Coronary artery (tissue), 2 donors: ENCODE measurements around the gene FYN.
"Not testable (repeated sequence)": the region's sequence is repeated elsewhere in the genome, so short reads cannot be mapped to it uniquely, and the experiment has no call there.

Source experiments
- DNase-seq: peaks from one replicate; pipeline ENCODE4 v3.0.0-alpha.2; 2017; ENCODE audit warnings: low spot score
- H3K27ac ChIP-seq, 2 donors: fragments of 200-600 bp; sonication (generic); one replicate each; pipeline ENCODE4 v1.5.1; 2016 to 2019
- H3K4me3 ChIP-seq: fragments of 200-600 bp; sonication (generic); 2 replicates; pipeline ENCODE4 v1.5.1; 2016; ENCODE audit warnings: mild to moderate bottlenecking, moderate library complexity
- CTCF ChIP-seq: fragments of 200-600 bp; sonication (generic); IDR thresholded peaks from one replicate; pipeline ENCODE4 v1.5.1; 2019; ENCODE audit warnings: antibody characterized with exemption

FYN gene

GRCh38 chr6:111837007-111837406, 36.2 kb downstream of the FYN start:
- H3K27ac ChIP-seq, result no peak overlapping the region
- no peak overlapping the region for H3K4me3 ChIP-seq

GRCh38 chr6:111835807-111836206, 37.4 kb downstream of the FYN start:
- H3K27ac ChIP-seq, result no peak overlapping the region
- H3K4me3 ChIP-seq, result no peak overlapping the region
- no peak for DNase-seq
- TF ChIP-seq CTCF, result no peak

More at GRCh38 chr6:111837007-111837406, 36.2 kb downstream of the FYN start:
- TF ChIP-seq CTCF, result no peak
- DNase-seq, result no peak

GRCh38 chr6:111835398-111835797, 37.9 kb downstream of the FYN start:
- H3K4me3 ChIP-seq, DNase-seq, H3K27ac ChIP-seq: not testable (repeated sequence)

GRCh38 chr6:111834356-111834755, 38.9 kb downstream of the FYN start:
- no peak for TF ChIP-seq CTCF
- DNase-seq, result no peak
- H3K4me3 ChIP-seq, result no peak overlapping the region
- H3K27ac ChIP-seq, result no peak overlapping the region

- peak overlapping the region in 1 of 2 donors; percentile 4 for H3K27ac ChIP-seq
- no peak for TF ChIP-seq CTCF
- no peak for DNase-seq
- H3K4me3 ChIP-seq, result peak overlapping the region; percentile 26
Measured at GRCh38 chr6:111832833-111833418, 40.3 kb downstream of the FYN start.

- no peak for TF ChIP-seq CTCF
- Histone ChIP-seq H3K4me3 (no peak overlapping the region), H3K27ac (no peak overlapping the region)
- DNase-seq, result no peak
Measured at GRCh38 chr6:111831408-111831807, 41.8 kb downstream of the FYN start.

GRCh38 chr6:111829998-111830397, 43.3 kb downstream of the FYN start:
- H3K27ac ChIP-seq, result no peak overlapping the region
- no peak overlapping the region for H3K4me3 ChIP-seq
- TF ChIP-seq CTCF, result no peak
- no peak for DNase-seq
